Astrocyte of the spinal cord (primary cell): ENCODE results near the gene GDF2.

Experiments used
- DNase-seq: peaks from one replicate; pipeline ENCODE4 v3.0.0; 2011; ENCODE audit warnings: low read depth, low spot score
- H3K4me3 ChIP-seq: 2 replicates; pipeline ENCODE4 v1.5.1; 2011; ENCODE audit warnings: low read depth, mild to moderate bottlenecking, low read length, moderate library complexity
- CTCF ChIP-seq: IDR thresholded peaks from 2 replicates; pipeline ENCODE4 v1.5.1; 2012; ENCODE audit warnings: low read depth, mild to moderate bottlenecking, low read length, inconsistent platforms
- in situ Hi-C: cut with HindIII; loops from 2 replicates; pipeline ENCODE4 v1.10.0; 2017; ENCODE audit warnings: low sequenced_read_pairs

Gene GDF2

GRCh38 chr10:47321521-47322195 lies 596 bp upstream of the GDF2 start:
- no peak overlapping the region for H3K4me3 ChIP-seq
- no peak for DNase-seq
- in situ Hi-C loops: no loop called here

GRCh38 chr10:47323087-47323486 lies 833 bp downstream of the GDF2 start:
- no peak for DNase-seq

More at GRCh38 chr10:47321521-47322195, 596 bp upstream of the GDF2 start:
- no peak for TF ChIP-seq CTCF

GRCh38 chr10:47323636-47324296 lies 1.5 kb downstream of the GDF2 start:
- DNase-seq: no peak
- in situ Hi-C loops: no loop called here
- no peak overlapping the region for H3K4me3 ChIP-seq
- TF ChIP-seq CTCF: no peak

More at GRCh38 chr10:47323087-47323486, 833 bp downstream of the GDF2 start:
- in situ Hi-C loops: no loop called here
- no peak for TF ChIP-seq CTCF
- H3K4me3 ChIP-seq: no peak overlapping the region

DNA sequence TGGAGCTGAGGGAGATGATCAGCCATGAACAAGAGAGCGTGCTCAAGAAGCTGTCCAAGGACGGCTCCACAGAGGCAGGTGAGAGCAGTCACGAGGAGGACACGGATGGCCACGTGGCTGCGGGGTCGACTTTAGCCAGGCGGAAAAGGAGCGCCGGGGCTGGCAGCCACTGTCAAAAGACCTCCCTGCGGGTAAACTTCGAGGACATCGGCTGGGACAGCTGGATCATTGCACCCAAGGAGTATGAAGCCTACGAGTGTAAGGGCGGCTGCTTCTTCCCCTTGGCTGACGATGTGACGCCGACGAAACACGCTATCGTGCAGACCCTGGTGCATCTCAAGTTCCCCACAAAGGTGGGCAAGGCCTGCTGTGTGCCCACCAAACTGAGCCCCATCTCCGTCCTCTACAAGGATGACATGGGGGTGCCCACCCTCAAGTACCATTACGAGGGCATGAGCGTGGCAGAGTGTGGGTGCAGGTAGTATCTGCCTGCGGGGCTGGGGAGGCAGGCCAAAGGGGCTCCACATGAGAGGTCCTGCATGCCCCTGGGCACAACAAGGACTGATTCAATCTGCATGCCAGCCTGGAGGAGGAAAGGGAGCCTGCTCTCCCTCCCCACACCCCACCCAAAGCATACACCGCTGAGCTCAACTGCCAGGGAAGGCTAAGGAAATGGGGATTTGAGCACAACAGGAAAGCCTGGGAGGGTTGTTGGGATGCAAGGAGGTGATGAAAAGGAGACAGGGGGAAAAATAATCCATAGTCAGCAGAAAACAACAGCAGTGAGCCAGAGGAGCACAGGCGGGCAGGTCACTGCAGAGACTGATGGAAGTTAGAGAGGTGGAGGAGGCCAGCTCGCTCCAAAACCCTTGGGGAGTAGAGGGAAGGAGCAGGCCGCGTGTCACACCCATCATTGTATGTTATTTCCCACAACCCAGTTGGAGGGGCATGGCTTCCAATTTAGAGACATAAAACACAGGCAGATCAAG lies 3.3 kb downstream of the GDF2 start:
- no peak for DNase-seq
- no peak overlapping the region for H3K4me3 ChIP-seq
- no peak for TF ChIP-seq CTCF
- in situ Hi-C loops: no loop called here

DNA sequence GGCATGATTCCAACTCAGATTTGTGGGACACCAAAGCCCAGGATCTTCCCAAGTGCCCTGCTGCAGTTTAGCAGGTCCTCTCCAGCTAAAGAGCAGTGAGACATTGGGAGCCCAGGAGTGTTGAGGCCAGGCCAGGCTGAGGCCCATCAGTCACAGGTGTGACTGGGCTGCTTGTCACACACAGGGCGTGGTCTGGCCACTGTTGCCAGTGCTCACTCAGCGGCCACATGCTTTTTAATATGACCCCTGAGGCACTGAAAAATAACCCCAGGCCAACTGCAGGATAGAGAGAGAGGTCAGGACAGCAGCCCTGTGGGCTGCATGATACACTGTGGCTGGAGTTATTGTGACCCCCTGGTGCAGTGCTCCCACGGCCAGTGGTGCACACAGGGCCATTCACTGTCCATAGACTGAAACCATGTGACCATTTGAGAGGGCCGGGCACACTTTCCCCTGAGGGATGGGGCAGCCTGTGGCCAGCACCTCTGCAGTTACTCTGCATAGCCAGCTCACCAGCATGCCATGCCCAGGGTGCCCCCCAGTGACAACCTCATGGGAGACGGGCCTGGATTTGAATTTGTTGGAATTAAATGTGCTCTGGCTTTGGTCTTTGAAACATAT lies 4.2 kb downstream of the GDF2 start:
- DNase-seq: no peak
- TF ChIP-seq CTCF: no peak
- in situ Hi-C loops: no loop called here
- no peak overlapping the region for H3K4me3 ChIP-seq

- in situ Hi-C loops: no loop called here
- TF ChIP-seq CTCF: no peak
- H3K4me3 ChIP-seq: no peak overlapping the region
- no peak for DNase-seq
Observed at GRCh38 chr10:47326927-47327330, 4.7 kb downstream of the GDF2 start.
